HG03045 (cell line): ENCODE data around the gene UCKL1.
A peak's percentile ranks its signal among the peaks of the same experiment; 100 is the strongest.
"Not testable (repeated sequence)": the region's sequence is repeated elsewhere in the genome, so short reads cannot be mapped to it uniquely, and the experiment has no call there.

Experiments used
- ATAC-seq: cut with Tn5 transposase; IDR thresholded peaks from one replicate; pipeline ENCODE4 v1.9.1; 2021; ENCODE audit warnings: mild to moderate bottlenecking, moderate library complexity; ENCODE audit not compliant: unreplicated experiment

UCKL1 gene

GRCh38 chr20:63926298-63926697 lies 29.9 kb downstream of the UCKL1 start:
- no peak for ATAC-seq

DNA sequence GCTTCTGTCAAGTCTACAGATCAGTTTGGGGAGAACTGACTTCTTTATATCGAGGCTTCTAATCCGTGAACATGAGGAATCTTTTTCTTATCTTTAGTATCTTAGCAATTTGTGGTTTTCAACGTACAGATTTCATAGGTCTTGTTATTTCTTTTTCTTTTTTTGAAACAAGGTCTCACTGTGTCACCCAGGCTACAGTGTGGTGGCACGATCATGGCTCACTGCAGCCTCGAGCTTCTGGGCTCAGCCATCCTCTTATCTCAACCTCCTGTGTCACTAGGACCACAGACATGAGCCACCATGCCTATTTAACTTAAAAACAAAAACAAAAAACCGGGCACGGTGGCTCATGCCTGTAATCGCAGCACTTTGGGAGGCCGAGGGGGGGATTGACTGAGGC lies 32.0 kb downstream of the UCKL1 start:
- no peak for ATAC-seq

GRCh38 chr20:63923651-63924050 lies 32.6 kb downstream of the UCKL1 start:
- ATAC-seq: no peak

GRCh38 chr20:63920226-63920625 lies 36.0 kb downstream of the UCKL1 start:
- no peak for ATAC-seq

GRCh38 chr20:63919130-63919529 lies 37.1 kb downstream of the UCKL1 start:
- no peak for ATAC-seq

GRCh38 chr20:63917811-63918210 lies 38.4 kb downstream of the UCKL1 start:
- no peak for ATAC-seq

DNA sequence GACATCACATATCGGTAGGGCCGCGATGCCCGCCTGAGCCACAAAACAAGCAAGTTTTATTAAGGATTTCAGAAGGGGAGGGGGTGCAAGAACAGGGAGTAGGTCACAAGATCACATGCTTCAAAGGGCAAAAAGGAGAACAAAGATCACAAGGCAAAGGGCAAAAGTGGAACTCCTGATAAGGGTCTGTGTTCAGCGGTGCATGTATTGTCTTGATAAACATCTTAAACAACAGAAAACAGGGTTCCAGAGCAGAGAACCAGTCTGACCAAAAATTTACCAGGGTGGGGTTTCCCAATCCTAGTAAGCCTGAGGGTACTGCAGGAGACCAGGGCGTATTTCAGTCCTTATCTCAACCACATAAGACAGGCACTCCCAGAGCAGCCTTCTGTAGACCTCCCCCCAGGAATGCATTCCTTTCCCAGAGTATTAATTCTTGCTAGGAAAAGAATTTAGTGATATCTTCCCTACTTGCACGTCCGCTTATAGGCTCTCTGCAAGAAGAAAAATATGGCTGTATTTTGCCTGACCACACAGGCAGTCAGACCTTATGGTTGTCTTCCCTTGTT lies 39.8 kb downstream of the UCKL1 start:
- ATAC-seq: not testable (repeated sequence)

DNA sequence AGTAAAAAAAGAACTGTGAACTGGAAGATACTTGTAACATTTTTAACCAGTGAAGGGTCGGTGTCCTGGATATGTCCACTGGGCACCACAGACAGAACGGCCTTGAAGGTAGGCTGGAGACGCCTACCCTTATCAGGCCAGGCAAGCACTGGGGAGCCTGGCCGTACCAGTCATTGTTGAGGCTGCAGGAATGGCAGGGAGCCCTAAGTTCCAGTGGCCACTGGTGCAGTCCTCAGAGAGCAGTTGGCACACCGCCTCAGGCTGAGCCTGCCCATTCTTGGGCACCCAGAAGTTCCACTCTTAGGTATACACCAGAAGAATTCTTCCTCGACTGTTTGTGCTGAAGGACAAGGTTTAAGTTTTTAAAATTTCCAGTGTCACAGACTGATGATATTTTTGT lies 40.7 kb downstream of the UCKL1 start:
- no peak for ATAC-seq

GRCh38 chr20:63913768-63914167 lies 42.4 kb downstream of the UCKL1 start:
- ATAC-seq: no peak

- ATAC-seq: no peak
Observed at GRCh38 chr20:63911176-63911575, 45.0 kb downstream of the UCKL1 start.

GRCh38 chr20:63908008-63908682 lies 48.1 kb downstream of the UCKL1 start:
- no peak for ATAC-seq

DNA sequence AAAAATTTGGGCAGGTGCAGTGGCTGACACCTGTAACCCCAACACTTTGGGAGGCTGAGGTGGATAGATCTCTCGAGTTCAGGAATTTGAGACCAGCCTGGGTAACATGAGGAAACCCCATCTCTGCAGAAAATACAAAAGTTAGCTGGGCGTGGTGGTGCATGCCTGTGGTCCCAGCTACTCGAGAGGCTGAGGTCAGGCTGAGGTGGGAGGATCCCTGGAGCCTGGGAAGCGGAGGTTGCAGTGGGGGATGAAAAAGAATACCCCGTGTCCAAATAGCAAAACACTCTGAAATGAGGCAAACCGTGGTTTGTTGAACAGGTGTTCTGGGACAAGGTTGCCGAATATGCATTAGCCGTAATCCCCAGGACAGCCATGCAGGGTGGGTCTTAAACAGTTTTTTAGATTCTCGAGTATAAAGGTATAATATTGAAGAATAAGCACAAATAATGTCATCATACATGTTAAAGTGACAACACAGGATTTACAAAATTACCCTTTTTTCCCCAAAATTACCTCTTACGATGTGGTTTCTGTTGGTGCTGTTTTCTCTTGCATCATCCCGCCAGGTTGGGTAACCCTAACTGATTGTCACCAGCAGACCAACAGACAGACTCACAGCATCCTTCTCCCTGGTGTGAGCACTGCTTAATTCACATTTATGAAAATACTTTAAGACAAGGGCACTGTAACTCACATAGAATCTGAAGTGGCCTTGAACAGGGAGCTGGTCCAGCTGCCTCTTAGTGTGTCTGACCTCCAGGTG lies 52.2 kb downstream of the UCKL1 start:
- ATAC-seq: no peak

GRCh38 chr20:63900413-63900812 lies 55.8 kb downstream of the UCKL1 start:
- ATAC-seq: no peak

- ATAC-seq: no peak
Observed at GRCh38 chr20:63898882-63899558, 57.2 kb downstream of the UCKL1 start.

- no peak for ATAC-seq
Observed at GRCh38 chr20:63897978-63898561, 58.1 kb downstream of the UCKL1 start.

GRCh38 chr20:63896264-63897105 lies 59.7 kb downstream of the UCKL1 start:
- ATAC-seq: no peak

GRCh38 chr20:63895952-63896263 lies 60.3 kb downstream of the UCKL1 start:
- no peak for ATAC-seq

GRCh38 chr20:63895202-63895951 lies 60.8 kb downstream of the UCKL1 start:
- ATAC-seq: peak; percentile 20

DNA sequence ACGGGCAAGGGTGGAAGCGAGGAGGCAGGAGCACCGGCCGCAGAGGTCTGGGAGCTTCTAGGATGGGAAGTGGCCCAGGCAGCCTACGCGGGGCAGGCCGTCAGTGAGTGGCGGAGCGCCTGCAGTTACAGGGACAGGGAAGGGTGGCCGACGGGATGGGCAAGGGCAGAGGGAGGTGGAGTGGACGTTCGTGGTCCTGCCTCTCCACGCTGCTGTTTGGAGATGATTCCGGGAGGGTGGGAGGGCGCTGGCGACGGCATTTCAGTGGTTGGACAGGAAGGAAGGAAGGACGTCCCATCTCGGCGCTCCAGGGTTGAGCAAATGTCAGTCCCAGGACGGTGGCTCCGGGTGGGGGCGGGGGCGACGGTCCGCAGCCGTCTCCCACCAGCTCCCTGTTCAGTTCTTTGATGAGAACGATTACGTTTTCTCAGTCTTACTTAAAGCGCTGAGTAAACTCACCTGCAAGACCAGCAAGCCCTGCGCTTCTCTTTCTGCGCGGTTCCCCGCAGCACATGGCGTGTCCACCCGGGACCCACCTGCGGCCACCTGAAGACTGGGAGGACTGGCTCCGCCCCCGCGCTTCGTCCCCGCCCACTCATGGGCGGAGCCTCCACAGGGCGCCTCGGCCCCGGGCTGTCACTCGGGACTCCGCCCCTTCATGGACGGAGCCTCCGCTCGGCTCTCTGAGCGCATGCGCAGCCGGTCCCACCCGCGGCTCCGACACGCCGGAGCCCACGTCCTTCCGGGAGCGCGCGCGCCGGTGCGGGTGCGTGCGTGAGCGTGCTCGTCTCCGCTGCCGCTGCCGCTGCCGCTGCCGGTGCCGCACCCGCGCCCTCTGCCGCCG lies 61.6 kb downstream of the UCKL1 start, which contains the start of gene DNAJC5:
Gene DNAJC5, plus strand, starts transcription at position 769 of the 844 bp plus-strand sequence. CDS start 33,220 bp downstream, outside the sequence.
- ATAC-seq: peak; percentile 84
